WTC11 (cell line): ENCODE measurements around the gene NKPD1. TPM values are rescaled to one million over a fixed set of nuclear protein-coding genes. Genes with fewer than 3 reads are reported as not detected.

Experiments
- ATAC-seq: fragments of 200-7000 bp; cut with Tn5 transposase; 2 replicates; pipeline ENCODE4 v1.10.0; 2021; ENCODE audit warnings: mild to moderate bottlenecking, moderate library complexity
- CTCF ChIA-PET: fragments of 300-600 bp; sonication (Branson Sonifier 250); formaldehyde crosslinking; loops from one replicate; lab custom pipeline; 2021; ENCODE audit warnings: antibody characterized with exemption; lab: Charles Lee
- POLR2A ChIA-PET: fragments of 350-600 bp; sonication (Branson Sonifier 250); formaldehyde crosslinking; loops from one replicate; lab custom pipeline; 2021; ENCODE audit warnings: antibody characterized with exemption; lab: Charles Lee
- DNase-seq: peaks from one replicate; pipeline ENCODE4 v3.0.0; 2021; ENCODE audit warnings: low spot score
- H3K27ac Mint-ChIP-seq: 2 replicates; pipeline ENCODE4 v1.8.0; 2021; ENCODE audit warnings: mixed read lengths
- H3K27me3 Mint-ChIP-seq: 2 replicates; pipeline ENCODE4 v1.8.0; 2021; ENCODE audit warnings: low read depth, mild to moderate bottlenecking, moderate library complexity, mixed read lengths
- H3K36me3 Mint-ChIP-seq: 2 replicates; pipeline ENCODE4 v1.8.0; 2021; ENCODE audit warnings: mixed read lengths
- H3K4me1 Mint-ChIP-seq: 2 replicates; pipeline ENCODE4 v1.8.0; 2022; ENCODE audit warnings: mixed read lengths
- H3K4me3 Mint-ChIP-seq: 2 replicates; pipeline ENCODE4 v1.8.0; 2021; ENCODE audit warnings: mild to moderate bottlenecking, moderate library complexity, mixed read lengths
- H3K9me3 Mint-ChIP-seq: 2 replicates; pipeline ENCODE4 v1.8.0; 2021; ENCODE audit warnings: mixed read lengths
- AFF4 ChIP-seq: sonication (generic); formaldehyde crosslinking; IDR thresholded peaks from 2 replicates; pipeline ENCODE4 v1.8.1; 2023; ENCODE audit warnings: mild to moderate bottlenecking, missing genetic modification reagents, borderline replicate concordance
- ATF6 ChIP-seq: sonication (generic); formaldehyde crosslinking; IDR thresholded peaks from 2 replicates; pipeline ENCODE4 v1.8.1; 2023; ENCODE audit warnings: mild to moderate bottlenecking, missing genetic modification reagents
- CBFB ChIP-seq: sonication (generic); formaldehyde crosslinking; IDR thresholded peaks from 2 replicates; pipeline ENCODE4 v1.8.1; 2022; ENCODE audit warnings: mild to moderate bottlenecking, low read depth, missing genetic modification reagents
- CREM ChIP-seq: sonication (generic); formaldehyde crosslinking; IDR thresholded peaks from 2 replicates; pipeline ENCODE4 v1.8.1; 2022; ENCODE audit warnings: mild to moderate bottlenecking, missing genetic modification reagents, moderate library complexity
- ELF4 ChIP-seq: sonication (generic); formaldehyde crosslinking; IDR thresholded peaks from 2 replicates; pipeline ENCODE4 v1.8.1; 2022; ENCODE audit warnings: low read depth, mild to moderate bottlenecking, moderate library complexity, missing genetic modification reagents
- ERG ChIP-seq: fragments of 250-450 bp; sonication (Bioruptor Pico); IDR thresholded peaks from 2 replicates; pipeline ENCODE4 v1.8.0; 2021; ENCODE audit warnings: mild to moderate bottlenecking
- ETV6 ChIP-seq: sonication (generic); formaldehyde crosslinking; IDR thresholded peaks from 2 replicates; pipeline ENCODE4 v1.8.1; 2022; ENCODE audit warnings: mild to moderate bottlenecking, missing genetic modification reagents
- HMGXB4 ChIP-seq: sonication (generic); formaldehyde crosslinking; IDR thresholded peaks from 2 replicates; pipeline ENCODE4 v1.8.1; 2023; ENCODE audit warnings: mild to moderate bottlenecking, moderate library complexity, missing genetic modification reagents
- JUN ChIP-seq: sonication (generic); formaldehyde crosslinking; IDR thresholded peaks from 2 replicates; pipeline ENCODE4 v1.8.0; 2023; ENCODE audit warnings: mild to moderate bottlenecking, missing genetic modification reagents
- NFYB ChIP-seq: sonication (generic); formaldehyde crosslinking; conservative IDR thresholded peaks from 2 replicates; pipeline ENCODE4 v1.8.0; 2022; ENCODE audit warnings: low read depth, missing genetic modification reagents
- NR3C1 ChIP-seq: sonication (generic); formaldehyde crosslinking; conservative IDR thresholded peaks from 2 replicates; pipeline ENCODE4 v1.8.1; 2023; ENCODE audit warnings: low read depth, mild to moderate bottlenecking, missing genetic modification reagents
- OVOL2 ChIP-seq: fragments of 250-450 bp; sonication (Bioruptor Pico); IDR thresholded peaks from 2 replicates; pipeline ENCODE4 v1.9.0; 2021; ENCODE audit warnings: mild to moderate bottlenecking, borderline replicate concordance
- RELA ChIP-seq: sonication (generic); formaldehyde crosslinking; IDR thresholded peaks from 2 replicates; pipeline ENCODE4 v1.8.1; 2022; ENCODE audit warnings: missing genetic modification reagents, mild to moderate bottlenecking, borderline replicate concordance
- RORB ChIP-seq: fragments of 250-450 bp; sonication (Bioruptor Pico); IDR thresholded peaks from 2 replicates; pipeline ENCODE4 v1.9.0; 2021; ENCODE audit warnings: mild to moderate bottlenecking
- SP1 ChIP-seq: sonication (generic); formaldehyde crosslinking; conservative IDR thresholded peaks from 2 replicates; pipeline ENCODE4 v1.8.1; 2022; ENCODE audit warnings: missing genetic modification reagents
- TEAD1 ChIP-seq: sonication (generic); formaldehyde crosslinking; IDR thresholded peaks from 2 replicates; pipeline ENCODE4 v1.8.0; 2022; ENCODE audit warnings: mild to moderate bottlenecking, missing genetic modification reagents
- ZNF219 ChIP-seq: sonication (generic); formaldehyde crosslinking; IDR thresholded peaks from 2 replicates; pipeline ENCODE4 v1.8.0; 2023; ENCODE audit warnings: missing genetic modification reagents, mild to moderate bottlenecking, borderline replicate concordance
- ZNF263 ChIP-seq: sonication (generic); formaldehyde crosslinking; IDR thresholded peaks from 2 replicates; pipeline ENCODE4 v1.8.1; 2022; ENCODE audit warnings: low read depth, mild to moderate bottlenecking, moderate library complexity, missing genetic modification reagents
- ZNF416 ChIP-seq: fragments of 250-450 bp; sonication (Bioruptor Pico); IDR thresholded peaks from 2 replicates; pipeline ENCODE4 v1.9.0; 2021; ENCODE audit warnings: mild to moderate bottlenecking, inconsistent platforms
- ZNF423 ChIP-seq: fragments of 250-450 bp; sonication (Bioruptor Pico); IDR thresholded peaks from 2 replicates; pipeline ENCODE4 v2.1.2; 2022; ENCODE audit warnings: mild to moderate bottlenecking, moderate library complexity
- ZNF671 ChIP-seq: fragments of 250-450 bp; sonication (Bioruptor Pico); IDR thresholded peaks from 2 replicates; pipeline ENCODE4 v1.8.0; 2021; ENCODE audit warnings: mild to moderate bottlenecking
- ZSCAN18 ChIP-seq: fragments of 250-450 bp; sonication (Bioruptor Pico); IDR thresholded peaks from 2 replicates; pipeline ENCODE4 v2.1.2; 2022; ENCODE audit warnings: mild to moderate bottlenecking, moderate library complexity
- total RNA-seq: library from RNA; stranded (reverse); gene quantifications from 3 replicates; pipeline ENCODE4 v1.2.3, GENCODE V29; 2021

Gene NKPD1
- total RNA-seq, 1 experiment from 2014 or later, result 0.57 TPM

- TF ChIP-seq AFF4 (CRISPR knock-in tag) (no peak), RORB (CRISPR knock-in tag) (no peak), CBFB (CRISPR knock-in tag) (no peak), CREM (no peak)
These were observed 6.0 kb upstream of the NKPD1 start (continued) for GRCh38 chr19:45166723-45167252.

- Mint-ChIP-seq H3K36me3 (no peaks in the 10 kb centered on the region), H3K27me3 (peaks cover 4% of the 10 kb centered on the region), H3K27ac (no peak overlapping the region), H3K9me3 (no peaks in the 10 kb centered on the region), H3K4me3 (no peak overlapping the region), H3K4me1 (peaks cover 12% of the 10 kb centered on the region)
- ChIA-PET POLR2A (no interaction called here), CTCF (interaction anchor here (0.7 to 5.9 kb wide), 21 partner anchors 9 to 110 kb away, joined by 3 to 73 read pairs (median 4); partner anchors contain the start of genes BLOC1S3 and TRAPPC6A)
- ATAC-seq (peak; percentile 67), DNase-seq (peak; percentile 66)
- TF ChIP-seq ERG (CRISPR knock-in tag) (no peak), OVOL2 (CRISPR knock-in tag) (no peak), RELA (0 out of 2 replicates have a peak, but pooled peaks have one; percentile 19), CBFB (CRISPR knock-in tag) (no peak), JUN (no peak), RORB (CRISPR knock-in tag) (no peak), ZNF416 (CRISPR knock-in tag) (no peak), ELF4 (no peak), ETV6 (no peak), ZNF423 (CRISPR knock-in tag) (no peak), ZNF219 (CRISPR knock-in tag) (no peak), ZNF671 (CRISPR knock-in tag) (no peak), ZNF263 (0 out of 2 replicates have a peak, but pooled peaks have one; percentile 20), ATF6 (CRISPR knock-in tag) (no peak), TEAD1 (CRISPR knock-in tag) (no peak), HMGXB4 (CRISPR knock-in tag) (no peak), NR3C1 (CRISPR knock-in tag) (no peak), NFYB (CRISPR knock-in tag) (peak; percentile 55; the same call in 1 of the 2 replicates), ZSCAN18 (CRISPR knock-in tag) (no peak), SP1 (CRISPR knock-in tag) (no peak)
These were observed 4.0 kb upstream of the NKPD1 start for GRCh38 chr19:45164577-45165335.
